ENCODE measurements around the gene LBX2.
A peak's percentile ranks its signal among the peaks of the same experiment; 100 is the strongest.
"Not testable (repeated sequence)": the region's sequence is repeated elsewhere in the genome, so short reads cannot be mapped to it uniquely, and the experiment has no call there.

Gene LBX2

GRCh38 chr2:74503506-74504475, 4.4 kb upstream of the LBX2 start:
- no peak for DNase-seq

- DNase-seq: peak; percentile 70 to 82
Measured at GRCh38 chr2:74502720-74503505, 3.5 kb upstream of the LBX2 start.

GRCh38 chr2:74502147-74502719, 2.8 kb upstream of the LBX2 start:
- peak in 1 of 2 donors; percentile 35 for DNase-seq

GRCh38 chr2:74501335-74502071, 2.1 kb upstream of the LBX2 start:
- DNase-seq: no peak

- no peak for DNase-seq
Measured at GRCh38 chr2:74500578-74500946, 1.2 kb upstream of the LBX2 start.

GRCh38 chr2:74499940-74500577, 656 bp upstream of the LBX2 start:
- no peak for DNase-seq

- DNase-seq: peak; percentile 15 to 57
Measured at GRCh38 chr2:74498500-74499266, 720 bp downstream of the LBX2 start.

GRCh38 chr2:74497777-74498499, 1.5 kb downstream of the LBX2 start:
- peak; percentile 15 to 31 for DNase-seq

- DNase-seq: no peak
Measured at GRCh38 chr2:74496997-74497776, 2.2 kb downstream of the LBX2 start.

GRCh38 chr2:74495440-74495839, 4.0 kb downstream of the LBX2 start:
- DNase-seq: no peak

GRCh38 chr2:74493546-74493945, 5.9 kb downstream of the LBX2 start:
- no peak for DNase-seq

GRCh38 chr2:74491648-74492544, 7.5 kb downstream of the LBX2 start:
- DNase-seq: no peak

GRCh38 chr2:74489906-74490305, 9.5 kb downstream of the LBX2 start:
- DNase-seq: no peak

GRCh38 chr2:74488643-74489481, 10.5 kb downstream of the LBX2 start:
- DNase-seq: no peak

- DNase-seq: no peak
Measured at GRCh38 chr2:74486141-74486540, 13.3 kb downstream of the LBX2 start.

GRCh38 chr2:74483675-74484164, 15.7 kb downstream of the LBX2 start:
- DNase-seq: not testable (repeated sequence)

All from inflammatory macrophage (primary cell).